GM12872 (cell line): ENCODE measurements around the gene EREG.

Experiments used
- CTCF ChIP-seq: IDR thresholded peaks from 3 replicates; pipeline ENCODE4 v1.5.1; 2011; ENCODE audit warnings: low read depth, mild to moderate bottlenecking, low read length, moderate library complexity; ENCODE audit not compliant: insufficient read depth

Gene EREG

GRCh38 chr4:74418063-74418670 lies 53.2 kb downstream of the EREG start:
- TF ChIP-seq CTCF: no peak

GRCh38 chr4:74420863-74421262 lies 55.9 kb downstream of the EREG start:
- TF ChIP-seq CTCF: no peak

DNA sequence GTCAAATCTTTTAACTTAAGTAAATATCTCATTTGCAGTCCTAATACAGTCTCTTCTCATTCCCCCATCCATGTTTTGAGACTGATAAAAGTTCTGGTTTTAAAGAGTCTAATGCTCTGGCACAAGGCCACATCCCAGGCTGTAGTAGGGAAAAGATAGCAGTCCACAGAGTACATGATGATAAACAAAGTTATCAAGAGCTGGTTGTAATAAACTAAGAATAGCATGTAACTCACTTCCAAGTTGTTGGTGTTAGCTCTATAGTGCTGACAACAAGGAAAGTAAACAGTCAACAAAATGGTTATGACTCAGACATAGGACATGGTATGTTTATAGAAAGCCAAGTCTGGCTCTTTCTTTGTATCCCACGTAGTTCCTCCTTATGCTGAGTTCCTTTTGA lies 58.2 kb downstream of the EREG start:
- TF ChIP-seq CTCF: no peak

DNA sequence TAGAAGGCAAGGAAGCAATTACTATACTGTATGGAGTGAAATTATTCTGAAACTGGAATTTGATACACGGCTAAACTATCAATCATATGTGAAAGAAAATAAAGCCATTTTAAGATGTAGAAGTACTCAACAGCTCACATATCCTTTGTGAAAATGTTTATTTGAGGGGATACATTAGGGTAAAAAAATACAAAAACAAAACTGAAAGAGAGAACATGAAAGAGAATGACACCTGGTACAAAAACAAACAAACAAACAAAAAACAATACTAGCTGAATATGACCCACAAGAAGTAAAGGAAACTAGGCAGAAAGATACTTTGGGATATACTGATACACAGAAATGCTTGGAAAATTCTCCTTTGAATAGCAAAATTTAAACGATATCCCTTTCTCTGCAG lies 59.2 kb downstream of the EREG start:
- no peak for TF ChIP-seq CTCF

DNA sequence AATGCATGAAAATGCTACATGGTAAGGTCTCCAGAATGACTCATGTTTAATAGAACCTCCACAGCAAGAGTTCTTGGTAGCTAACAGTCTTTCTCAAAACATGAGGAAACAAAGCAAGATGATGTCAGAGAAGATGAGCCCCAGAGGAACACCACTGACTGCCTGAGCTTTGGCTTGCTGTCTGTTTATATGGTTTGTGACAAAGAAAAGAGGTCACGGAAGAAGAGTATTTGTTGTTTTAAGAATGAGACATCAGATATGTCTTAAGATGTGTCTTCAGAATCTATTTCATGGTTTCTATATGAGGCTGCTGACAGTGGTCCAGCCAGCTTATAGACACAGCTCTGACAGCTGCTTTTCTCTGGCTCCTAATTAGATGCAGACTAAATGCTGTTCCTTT lies 61.2 kb downstream of the EREG start:
- no peak for TF ChIP-seq CTCF

GRCh38 chr4:74428276-74428675 lies 63.3 kb downstream of the EREG start:
- no peak for TF ChIP-seq CTCF

DNA sequence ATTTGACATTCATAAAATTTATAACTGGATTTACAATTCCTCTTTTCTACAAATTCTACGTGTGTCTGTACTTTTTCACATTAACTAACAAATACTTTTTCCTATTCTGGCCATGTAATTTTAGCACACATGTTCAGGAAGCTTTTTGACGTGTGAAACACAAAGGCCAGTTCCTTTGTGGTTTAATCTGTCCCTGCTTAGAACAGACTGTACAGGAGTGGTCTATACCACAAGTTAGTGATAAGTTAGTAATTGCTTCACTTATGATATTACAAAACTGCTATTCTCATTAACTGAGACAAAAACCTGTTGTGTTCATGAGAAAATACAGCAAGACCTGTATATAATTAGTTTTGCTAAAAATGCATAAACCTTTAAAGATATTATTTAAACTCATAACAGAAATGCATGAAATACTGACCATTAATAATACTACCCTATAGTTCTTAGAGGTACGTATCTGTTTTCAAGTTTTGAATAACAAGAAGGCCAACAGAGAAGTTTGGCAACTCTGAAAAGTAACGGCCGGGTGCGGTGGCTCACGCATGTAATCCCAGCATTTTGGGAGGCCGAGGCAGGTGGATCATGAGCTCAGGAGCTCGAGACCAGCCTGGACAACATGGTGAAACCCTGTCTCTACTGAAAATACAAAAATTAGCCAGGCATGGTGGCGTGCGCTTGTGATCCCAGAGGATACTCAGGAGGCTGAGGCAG lies 66.3 kb downstream of the EREG start:
- no peak for TF ChIP-seq CTCF
